Mammary epithelial cell (primary cell): ENCODE measurements around the gene YWHAB.

Source experiments
- EZH2 ChIP-seq: IDR thresholded peaks from 2 replicates; pipeline ENCODE4 v1.6.1; 2012; ENCODE audit warnings: low read length, inconsistent platforms, borderline replicate concordance
- TF ChIP-seq, protein P1 (sequence below), 2 donors: IDR thresholded peaks in 1 of 2; conservative IDR thresholded peaks in 1 of 2; 2 replicates each; pipeline ENCODE4 v1.5.1; 2011 to 2012; ENCODE audit warnings: inconsistent platforms in 2 of 2, low read length in 2 of 2, mild to moderate bottlenecking in 2 of 2, control low read depth in 1 of 2, low read depth in 1 of 2; ENCODE audit not compliant: insufficient read depth in 1 of 2; ENCODE audit errors: extremely low read depth in 1 of 2

DNA sequence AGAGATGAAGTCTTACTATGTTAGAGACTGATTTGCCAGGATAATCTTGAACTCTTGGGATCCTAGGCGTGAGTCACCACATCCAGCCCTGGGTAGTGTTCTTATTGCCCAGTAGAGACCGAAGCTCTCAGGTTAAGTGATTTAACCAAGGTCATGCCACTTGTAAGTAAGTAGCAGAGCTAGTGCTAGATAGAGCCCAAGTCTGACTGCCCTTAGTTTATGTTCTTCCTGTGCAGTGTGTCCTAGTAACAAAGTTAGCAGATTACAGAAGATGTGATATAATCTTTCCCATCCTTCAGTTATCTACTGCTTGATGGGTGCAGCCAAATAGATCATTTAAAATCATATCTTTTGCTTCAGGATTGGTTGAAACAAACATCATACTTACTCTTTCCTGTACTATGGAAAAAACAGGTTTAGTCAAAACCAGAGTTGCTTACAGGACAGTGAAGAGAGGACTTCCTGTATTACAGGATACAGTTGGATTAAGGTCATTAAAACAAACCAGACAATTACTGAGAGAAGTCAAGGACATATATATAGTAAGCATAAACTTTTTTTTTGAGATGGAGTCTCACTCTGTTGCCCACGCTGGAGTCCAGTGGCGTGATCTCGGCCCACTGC lies 14.8 kb downstream of the YWHAB start:
- TF ChIP-seq, protein P1, sequence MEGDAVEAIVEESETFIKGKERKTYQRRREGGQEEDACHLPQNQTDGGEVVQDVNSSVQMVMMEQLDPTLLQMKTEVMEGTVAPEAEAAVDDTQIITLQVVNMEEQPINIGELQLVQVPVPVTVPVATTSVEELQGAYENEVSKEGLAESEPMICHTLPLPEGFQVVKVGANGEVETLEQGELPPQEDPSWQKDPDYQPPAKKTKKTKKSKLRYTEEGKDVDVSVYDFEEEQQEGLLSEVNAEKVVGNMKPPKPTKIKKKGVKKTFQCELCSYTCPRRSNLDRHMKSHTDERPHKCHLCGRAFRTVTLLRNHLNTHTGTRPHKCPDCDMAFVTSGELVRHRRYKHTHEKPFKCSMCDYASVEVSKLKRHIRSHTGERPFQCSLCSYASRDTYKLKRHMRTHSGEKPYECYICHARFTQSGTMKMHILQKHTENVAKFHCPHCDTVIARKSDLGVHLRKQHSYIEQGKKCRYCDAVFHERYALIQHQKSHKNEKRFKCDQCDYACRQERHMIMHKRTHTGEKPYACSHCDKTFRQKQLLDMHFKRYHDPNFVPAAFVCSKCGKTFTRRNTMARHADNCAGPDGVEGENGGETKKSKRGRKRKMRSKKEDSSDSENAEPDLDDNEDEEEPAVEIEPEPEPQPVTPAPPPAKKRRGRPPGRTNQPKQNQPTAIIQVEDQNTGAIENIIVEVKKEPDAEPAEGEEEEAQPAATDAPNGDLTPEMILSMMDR (conservative IDR thresholded peaks at IDR 0.05 in 1 of 2, IDR thresholded peaks at IDR 0.05 in 1 of 2; ENCODE audit: extremely low read depth in 1 of 2, insufficient read depth in 1 of 2, low read depth in 1 of 2, low read length in 2 of 2) = no peak
- no peak for TF ChIP-seq EZH2
